GM21515 (cell line): Measurements from ENCODE around the gene USP14.

Experiments used
- ATAC-seq: cut with Tn5 transposase; IDR thresholded peaks from one replicate; pipeline ENCODE4 v1.9.1; 2021; ENCODE audit not compliant: unreplicated experiment

The USP14 gene

DNA sequence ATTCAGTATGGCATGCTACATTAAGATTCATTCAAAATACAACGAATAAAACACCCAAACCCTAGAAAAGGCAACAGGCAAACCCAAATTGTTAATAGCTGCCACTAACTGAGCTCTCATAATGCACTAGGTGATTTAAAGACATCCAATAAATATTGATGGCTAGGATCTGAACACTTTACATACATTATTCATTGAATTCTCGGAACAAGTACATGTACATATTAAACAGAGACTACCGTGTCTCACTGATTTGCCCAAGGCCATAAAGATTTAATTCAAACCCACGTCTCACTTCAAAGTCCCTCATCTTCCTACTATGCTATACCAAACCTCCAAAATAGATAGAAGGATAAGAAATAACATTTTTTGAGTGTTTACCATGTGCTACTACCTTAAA, 67.4 kb downstream of the USP14 start:
- no peak for ATAC-seq

DNA sequence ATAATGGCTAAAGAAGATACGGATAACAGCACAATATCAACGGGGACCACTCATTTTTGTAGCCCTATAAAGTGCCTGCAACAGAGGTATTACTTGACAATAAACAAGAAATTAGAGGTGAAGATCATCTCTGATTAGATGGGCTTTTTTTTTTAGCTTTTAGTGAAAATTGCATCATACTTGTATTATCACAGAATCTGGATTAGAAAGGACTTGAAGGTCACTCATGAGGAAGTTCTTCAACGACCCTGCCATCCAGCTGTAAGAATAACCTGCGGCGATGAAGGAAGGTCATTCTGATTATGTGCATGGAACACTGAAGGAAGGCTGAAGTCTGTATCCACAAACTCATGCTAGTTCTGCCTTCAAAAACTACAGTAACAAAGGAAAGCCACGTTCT, 69.0 kb downstream of the USP14 start:
- no peak for ATAC-seq

DNA sequence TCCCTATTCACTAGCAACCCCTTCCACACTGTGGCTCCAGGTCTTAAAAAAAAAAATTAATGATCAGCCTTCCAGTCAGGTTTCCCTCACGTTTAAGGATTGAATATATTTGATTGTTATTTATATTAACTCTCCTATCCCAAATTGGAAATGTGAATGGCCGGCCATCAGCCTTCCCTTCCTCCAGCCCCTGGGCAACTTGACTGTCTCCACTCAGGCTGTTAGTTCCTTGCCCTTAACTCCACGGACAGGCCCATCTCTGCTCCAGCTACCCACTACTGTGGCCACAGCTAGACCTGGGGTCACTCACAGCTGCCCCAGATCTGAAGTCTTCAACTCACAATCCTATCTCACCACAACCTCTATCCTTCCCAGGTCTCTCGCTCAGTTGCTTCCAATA, 69.5 kb downstream of the USP14 start:
- ATAC-seq: no peak

DNA sequence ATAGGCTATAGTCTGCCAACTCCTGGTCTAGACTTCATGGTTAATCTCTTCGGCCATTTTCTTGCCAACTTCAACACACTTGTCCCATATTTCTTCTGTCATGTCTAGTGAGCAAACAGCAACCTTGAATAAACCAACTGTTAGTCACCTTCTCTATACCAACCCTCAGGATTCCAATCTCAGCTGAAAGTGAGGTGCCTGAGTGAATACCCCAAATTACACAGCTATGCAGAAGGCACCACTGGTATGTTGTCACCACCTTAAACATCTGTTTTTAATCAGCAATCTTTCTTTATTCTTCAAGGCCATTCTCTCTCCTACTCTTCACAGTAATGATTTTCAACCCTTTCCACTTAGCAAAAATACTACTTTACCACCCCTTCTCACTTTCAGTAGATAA, 70.2 kb downstream of the USP14 start:
- no peak for ATAC-seq

GRCh38 chr18:231563-231962, 73.2 kb downstream of the USP14 start:
- no peak for ATAC-seq

GRCh38 chr18:240175-240574, 81.8 kb downstream of the USP14 start:
- no peak for ATAC-seq

GRCh38 chr18:245282-245847, 87.0 kb downstream of the USP14 start:
- ATAC-seq: no peak

DNA sequence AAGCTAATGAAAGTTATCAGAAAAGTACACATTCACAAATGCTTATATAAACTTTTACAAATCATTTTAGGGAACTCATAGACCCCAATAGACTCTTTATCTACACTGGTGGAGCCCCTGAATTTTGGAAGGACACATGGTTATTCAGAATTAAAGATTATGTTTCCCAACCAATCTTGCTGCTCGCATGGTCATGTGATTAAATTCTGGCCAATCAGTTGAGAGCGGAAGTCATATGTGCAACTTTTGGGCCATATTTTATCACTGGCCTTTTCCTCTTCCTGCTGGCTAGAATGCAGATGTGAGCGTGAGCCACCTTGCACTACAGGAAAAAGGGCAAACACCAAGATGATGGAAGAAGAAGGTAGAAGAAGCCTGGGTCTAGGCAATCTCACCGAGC, 89.7 kb downstream of the USP14 start:
- no peak for ATAC-seq

DNA sequence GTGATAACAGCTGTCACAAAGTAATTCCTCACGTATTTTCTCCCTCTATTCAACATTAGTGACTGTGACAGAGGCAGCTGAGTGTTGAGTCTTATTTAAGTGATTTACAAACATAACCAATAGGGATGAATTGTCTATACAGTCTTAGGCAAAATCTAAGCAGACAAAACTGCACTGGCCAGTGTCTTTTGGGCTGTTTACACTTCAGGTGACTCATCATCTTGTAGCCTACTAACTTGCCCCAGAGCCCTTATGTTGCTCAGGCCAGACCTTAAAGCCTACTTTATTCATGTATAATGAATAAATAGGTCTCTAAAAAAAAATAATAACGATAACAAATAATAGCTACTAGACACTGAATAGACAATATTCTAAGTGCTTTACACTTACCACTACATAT, 92.3 kb downstream of the USP14 start:
- no peak for ATAC-seq

GRCh38 chr18:251572-251971, 93.2 kb downstream of the USP14 start:
- ATAC-seq: no peak

DNA sequence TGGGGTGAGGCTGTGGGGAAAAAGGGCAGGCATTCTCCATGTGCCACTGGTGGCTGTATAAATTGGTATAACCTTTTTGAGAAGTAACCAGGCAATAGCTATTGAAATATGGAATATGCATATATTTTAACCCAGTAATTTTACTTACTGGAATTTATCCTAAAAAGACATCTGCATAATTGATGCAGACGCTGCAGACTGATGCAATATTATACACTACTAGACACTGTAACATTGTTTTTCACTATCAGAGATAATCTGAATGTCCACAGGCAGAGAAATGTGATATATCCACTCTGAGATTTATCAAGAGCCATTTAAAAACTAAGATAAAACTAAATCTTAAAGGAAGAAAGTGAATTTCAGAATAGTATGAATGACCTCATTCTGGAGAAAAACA, 94.8 kb downstream of the USP14 start:
- no peak for ATAC-seq

GRCh38 chr18:255171-255570, 96.8 kb downstream of the USP14 start:
- no peak for ATAC-seq

DNA sequence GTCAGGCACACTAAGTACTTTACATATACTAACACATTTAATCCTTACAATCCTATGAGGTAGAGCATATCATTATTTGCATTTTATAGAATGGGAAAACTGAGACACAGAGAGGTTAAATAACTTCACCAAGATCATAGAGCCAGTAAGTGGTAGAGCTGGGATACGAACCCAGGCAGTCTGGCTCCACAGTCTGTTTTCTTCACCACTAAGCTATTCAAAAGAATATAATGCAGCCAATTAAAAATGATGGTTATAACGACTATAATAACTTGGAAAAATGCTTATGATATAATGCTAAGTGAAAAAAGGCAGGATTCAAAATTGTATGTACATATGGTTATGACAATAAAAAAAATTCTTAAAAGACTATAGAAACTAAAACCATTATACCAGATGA, 102.2 kb downstream of the USP14 start:
- no peak for ATAC-seq

DNA sequence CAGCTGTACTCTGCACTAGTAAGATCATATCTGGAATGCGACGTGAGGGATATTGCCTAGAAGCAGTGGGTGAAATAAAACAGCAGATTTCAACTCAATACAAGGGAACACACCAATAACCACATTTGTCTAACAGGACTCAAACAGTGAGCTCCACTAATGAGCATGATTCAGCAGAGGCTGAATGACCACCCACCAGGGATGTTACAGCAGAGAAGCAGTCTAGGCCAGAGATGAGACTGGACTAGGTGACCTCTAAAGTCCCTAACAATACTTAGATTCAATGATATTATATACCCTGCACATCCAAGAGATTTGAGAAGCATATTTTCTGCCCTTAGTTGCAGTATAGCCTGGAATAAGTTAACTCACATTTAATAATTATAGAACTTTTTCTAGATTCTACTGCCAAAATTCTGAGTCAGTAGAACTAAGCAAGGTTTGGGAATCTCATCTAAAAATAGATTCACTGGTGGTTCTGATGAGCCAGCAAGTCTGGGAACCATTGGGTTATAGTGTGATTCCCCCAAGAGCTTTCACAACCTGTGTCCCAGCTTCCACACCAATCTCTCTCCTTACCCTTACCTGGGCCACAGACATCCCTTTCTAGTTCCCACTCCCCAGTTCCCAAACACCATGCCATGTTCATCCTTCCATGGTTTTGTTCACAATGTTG, 103.2 kb downstream of the USP14 start:
- no peak for ATAC-seq
